GM23248 (cell line): ENCODE measurements around the gene CD96. TPM values are rescaled to one million over a fixed set of nuclear protein-coding genes. Genes with fewer than 3 reads are reported as not detected.

ENCODE experiments used
- DNase-seq: peaks from one replicate; pipeline ENCODE4 v3.0.0-alpha.2; 2015
- H2AFZ ChIP-seq: fragments of 200-600 bp; sonication (generic); 2 replicates; pipeline ENCODE4 v1.6.1; 2016; ENCODE audit warnings: antibody characterized with exemption
- H3F3A ChIP-seq: fragments of 200-600 bp; sonication (generic); 2 replicates; pipeline ENCODE4 v1.6.1; 2016; ENCODE audit warnings: mild to moderate bottlenecking, antibody characterized with exemption, mixed run types; ENCODE audit not compliant: insufficient read depth
- H3K27ac ChIP-seq: fragments of 200-600 bp; sonication (generic); 2 replicates; pipeline ENCODE4 v1.5.1; 2016; ENCODE audit warnings: mild to moderate bottlenecking
- H3K27me3 ChIP-seq: fragments of 200-600 bp; sonication (generic); replicated peaks from 2 replicates; pipeline ENCODE4 v1.6.1; 2016; ENCODE audit warnings: mild to moderate bottlenecking; ENCODE audit not compliant: insufficient read depth
- H3K36me3 ChIP-seq: fragments of 200-600 bp; sonication (generic); 2 replicates; pipeline ENCODE4 v1.6.1; 2016; ENCODE audit warnings: low read depth, mild to moderate bottlenecking
- H3K4me1 ChIP-seq: fragments of 200-600 bp; sonication (generic); 2 replicates; pipeline ENCODE4 v1.6.1; 2016; ENCODE audit warnings: mild to moderate bottlenecking; ENCODE audit not compliant: insufficient read depth
- H3K4me2 ChIP-seq: fragments of 200-600 bp; sonication (generic); one replicate; pipeline ENCODE4 v1.6.1; 2016; ENCODE audit warnings: mild to moderate bottlenecking; ENCODE audit not compliant: unreplicated experiment
- H3K4me3 ChIP-seq: fragments of 200-600 bp; sonication (generic); 2 replicates; pipeline ENCODE4 v1.5.1; 2016; ENCODE audit warnings: mild to moderate bottlenecking
- H3K79me2 ChIP-seq: fragments of 200-600 bp; sonication (generic); 2 replicates; pipeline ENCODE4 v1.6.1; 2016; ENCODE audit warnings: mild to moderate bottlenecking; ENCODE audit not compliant: insufficient read depth
- H3K9ac ChIP-seq: fragments of 200-600 bp; sonication (generic); 2 replicates; pipeline ENCODE4 v1.6.1; 2016; ENCODE audit warnings: mild to moderate bottlenecking
- H3K9me2 ChIP-seq: fragments of 200-600 bp; sonication (generic); 2 replicates; pipeline ENCODE4 v1.6.1; 2016; ENCODE audit warnings: mixed run types, mild to moderate bottlenecking, moderate library complexity; ENCODE audit not compliant: insufficient read depth
- H3K9me3 ChIP-seq: fragments of 200-600 bp; sonication (generic); one replicate; pipeline ENCODE4 v1.6.1; 2017; ENCODE audit warnings: low read depth
- H4K20me1 ChIP-seq: fragments of 200-600 bp; sonication (generic); 2 replicates; pipeline ENCODE4 v1.6.0; 2016; ENCODE audit not compliant: insufficient read depth
- EZH2 ChIP-seq: fragments of 200-600 bp; sonication (generic); IDR thresholded peaks from 2 replicates; pipeline ENCODE4 v1.6.1; 2018; ENCODE audit warnings: antibody characterized with exemption, mild to moderate bottlenecking; ENCODE audit not compliant: insufficient read depth, poor library complexity, severe bottlenecking
- EZH2phosphoT487 ChIP-seq: fragments of 200-600 bp; sonication (generic); IDR thresholded peaks from 2 replicates; pipeline ENCODE4 v1.6.1; 2018; ENCODE audit warnings: antibody characterized with exemption, moderate library complexity, mild to moderate bottlenecking, low read depth; ENCODE audit not compliant: insufficient read depth
- WGBS, 2 experiments: methylation state at CpG; one replicate each; pipeline ENCODE4 v1.1.6; 2015 to 2017; ENCODE audit warnings: low lambda C conversion rate in 2 of 2, low coverage in 1 of 2; ENCODE audit errors: missing lambda C conversion rate in 2 of 2; 5-methylcytosine and 5-hydroxymethylcytosine counted together
- in situ Hi-C: fragments of 300-500 bp; cut with MboI; formaldehyde crosslinking; loops from 2 replicates; pipeline ENCODE4 v1.15.0; 2020
- polyA plus RNA-seq: library from polyadenylated mRNA; unstranded; fragments of >200 nt; fragmentation: Nextera tagmentation; extraction: Ambion mirVana; gene quantifications from 2 replicates; pipeline ENCODE4 v1.2.1, GENCODE V29; 2016
- total RNA-seq: library from RNA; depleted of rRNA; stranded (reverse); fragments of >200 nt; shearing (Covaris generic); gene quantifications from 2 replicates; pipeline ENCODE4 v1.2.3, GENCODE V29; 2014

The CD96 gene
- total and polyA plus RNA-seq, 2 experiments from 2014 or later: not detected

- Histone ChIP-seq H2AFZ (no peak overlapping the region), H3K27ac (no peak overlapping the region), H3K9ac (no peak overlapping the region), H3K4me1 (no peaks in the 10 kb centered on the region), H4K20me1 (no peaks in the 10 kb centered on the region), H3K4me3 (no peak overlapping the region), H3K9me3 (no peaks in the 10 kb centered on the region), H3K27me3 (peaks cover 5% of the 10 kb centered on the region; the same call in 1 of the 2 replicates), H3K36me3 (no peaks in the 10 kb centered on the region), H3F3A (no peaks in the 10 kb centered on the region), H3K4me2 (no peak overlapping the region), H3K9me2 (no peaks in the 10 kb centered on the region), H3K79me2 (no peaks in the 10 kb centered on the region)
- no peak for TF ChIP-seq EZH2phosphoT487
- no peak for TF ChIP-seq EZH2
- WGBS, 2 experiments: 47 to 63% methylated on average over 2 to 4 of the region's 4 CpGs
- no peak for DNase-seq
- in situ Hi-C loops: no loop called here
Observed at GRCh38 chr3:111639316-111639715, 97.3 kb downstream of the CD96 start.

GRCh38 chr3:111648991-111649579 lies 107.1 kb downstream of the CD96 start:
- Histone ChIP-seq H3K9me2 (no peaks in the 10 kb centered on the region), H3F3A (no peaks in the 10 kb centered on the region), H2AFZ (no peak overlapping the region), H3K4me3 (no peak overlapping the region), H3K9me3 (no peaks in the 10 kb centered on the region), H3K9ac (no peak overlapping the region), H3K27ac (no peak overlapping the region), H3K4me1 (no peaks in the 10 kb centered on the region), H3K4me2 (no peak overlapping the region), H4K20me1 (no peaks in the 10 kb centered on the region), H3K27me3 (peaks cover 11% of the 10 kb centered on the region; the same call in 1 of the 2 replicates), H3K36me3 (no peaks in the 10 kb centered on the region), H3K79me2 (no peaks in the 10 kb centered on the region)
- 70 to 71% methylated on average over 3 of the region's 3 CpGs for WGBS, 2 experiments
- TF ChIP-seq EZH2 (no peak), EZH2phosphoT487 (no peak)
- in situ Hi-C loops: no loop called here
- peak; percentile 15 for DNase-seq

- no peaks in the 10 kb centered on the region for H3K9me3 ChIP-seq
- H3K9me2 ChIP-seq: no peaks in the 10 kb centered on the region
- no peaks in the 10 kb centered on the region for H4K20me1 ChIP-seq
- no peaks in the 10 kb centered on the region for H3K79me2 ChIP-seq
- no peaks in the 10 kb centered on the region for H3K36me3 ChIP-seq
- H3K4me3 ChIP-seq: no peak overlapping the region
- H2AFZ ChIP-seq: no peak overlapping the region
- H3K4me1 ChIP-seq: no peaks in the 10 kb centered on the region
- H3K4me2 ChIP-seq: no peak overlapping the region
- H3K9ac ChIP-seq: no peak overlapping the region
- DNase-seq: no peak
- peaks cover 11% of the 10 kb centered on the region; the same call in 1 of the 2 replicates for H3K27me3 ChIP-seq
- no peaks in the 10 kb centered on the region for H3F3A ChIP-seq
- TF ChIP-seq EZH2 (no peak), EZH2phosphoT487 (no peak)
- in situ Hi-C loops: no loop called here
- 24 to 29% methylated on average over 4 of the region's 4 CpGs for WGBS, 2 experiments
- no peak overlapping the region for H3K27ac ChIP-seq
Observed at GRCh38 chr3:111650378-111651275, 108.6 kb downstream of the CD96 start.

GRCh38 chr3:111652492-111653180 lies 110.6 kb downstream of the CD96 start:
- Histone ChIP-seq H3K9me2 (no peaks in the 10 kb centered on the region), H3K9ac (no peak overlapping the region), H4K20me1 (no peaks in the 10 kb centered on the region), H3K79me2 (no peaks in the 10 kb centered on the region), H3K4me3 (no peak overlapping the region), H3K4me2 (no peak overlapping the region), H3K27me3 (peaks cover 14% of the 10 kb centered on the region; the same call in 1 of the 2 replicates), H3F3A (no peaks in the 10 kb centered on the region), H3K36me3 (no peaks in the 10 kb centered on the region), H3K27ac (no peak overlapping the region), H3K4me1 (no peaks in the 10 kb centered on the region), H3K9me3 (no peaks in the 10 kb centered on the region), H2AFZ (no peak overlapping the region)
- 27 to 32% methylated on average over 6 of the region's 6 CpGs for WGBS, 2 experiments
- in situ Hi-C loops: no loop called here
- TF ChIP-seq EZH2phosphoT487 (no peak), EZH2 (no peak)
- no peak for DNase-seq
